ENCODE measurements around the gene TOMM7.

The TOMM7 gene

GRCh38 chr7:22865602-22865960 is 42.9 kb upstream of the TOMM7 start:
- DNase-seq (ENCODE audit: low spot score), result no peak
- TF ChIP-seq, protein P1, sequence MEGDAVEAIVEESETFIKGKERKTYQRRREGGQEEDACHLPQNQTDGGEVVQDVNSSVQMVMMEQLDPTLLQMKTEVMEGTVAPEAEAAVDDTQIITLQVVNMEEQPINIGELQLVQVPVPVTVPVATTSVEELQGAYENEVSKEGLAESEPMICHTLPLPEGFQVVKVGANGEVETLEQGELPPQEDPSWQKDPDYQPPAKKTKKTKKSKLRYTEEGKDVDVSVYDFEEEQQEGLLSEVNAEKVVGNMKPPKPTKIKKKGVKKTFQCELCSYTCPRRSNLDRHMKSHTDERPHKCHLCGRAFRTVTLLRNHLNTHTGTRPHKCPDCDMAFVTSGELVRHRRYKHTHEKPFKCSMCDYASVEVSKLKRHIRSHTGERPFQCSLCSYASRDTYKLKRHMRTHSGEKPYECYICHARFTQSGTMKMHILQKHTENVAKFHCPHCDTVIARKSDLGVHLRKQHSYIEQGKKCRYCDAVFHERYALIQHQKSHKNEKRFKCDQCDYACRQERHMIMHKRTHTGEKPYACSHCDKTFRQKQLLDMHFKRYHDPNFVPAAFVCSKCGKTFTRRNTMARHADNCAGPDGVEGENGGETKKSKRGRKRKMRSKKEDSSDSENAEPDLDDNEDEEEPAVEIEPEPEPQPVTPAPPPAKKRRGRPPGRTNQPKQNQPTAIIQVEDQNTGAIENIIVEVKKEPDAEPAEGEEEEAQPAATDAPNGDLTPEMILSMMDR (IDR thresholded peaks at IDR 0.05; ENCODE audit: borderline replicate concordance, control extremely low read depth, extremely low read depth, insufficient read depth, missing control alignments), result no peak
- in situ Hi-C loops (cut with MboI; ENCODE audit: low sequenced_read_pairs, unreplicated experiment), result no loop called here

- no peak for DNase-seq (ENCODE audit: low spot score)
- TF ChIP-seq, protein P1 (IDR thresholded peaks at IDR 0.05; ENCODE audit: borderline replicate concordance, control extremely low read depth, extremely low read depth, insufficient read depth, missing control alignments), result no peak
- in situ Hi-C loops (cut with MboI; ENCODE audit: low sequenced_read_pairs, unreplicated experiment), result no loop called here
These were observed 42.4 kb upstream of the TOMM7 start for GRCh38 chr7:22864855-22865601.

DNA sequence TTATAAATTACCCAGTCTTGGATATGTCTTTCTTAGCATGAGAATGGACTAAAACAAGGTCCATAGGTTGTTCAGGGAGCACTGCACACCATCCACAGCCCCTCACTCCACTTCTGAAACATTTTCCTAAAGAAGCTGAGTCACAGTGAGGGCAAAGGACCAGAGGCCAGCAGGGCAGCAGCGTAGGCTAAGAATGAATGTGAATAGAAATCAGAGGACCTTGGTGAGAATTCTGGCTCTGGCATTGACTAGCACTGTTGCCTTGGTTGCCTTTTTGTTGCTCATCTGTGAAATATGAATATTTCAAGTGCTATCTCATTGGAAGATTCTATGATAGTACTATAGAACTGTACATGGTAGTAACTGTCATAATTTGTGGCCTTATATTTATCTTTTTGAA is 41.7 kb upstream of the TOMM7 start:
- DNase-seq (ENCODE audit: low spot score), result no peak
- TF ChIP-seq, protein P1 (IDR thresholded peaks at IDR 0.05; ENCODE audit: borderline replicate concordance, control extremely low read depth, extremely low read depth, insufficient read depth, missing control alignments), result no peak
- in situ Hi-C loops (cut with MboI; ENCODE audit: low sequenced_read_pairs, unreplicated experiment), result no loop called here

DNA sequence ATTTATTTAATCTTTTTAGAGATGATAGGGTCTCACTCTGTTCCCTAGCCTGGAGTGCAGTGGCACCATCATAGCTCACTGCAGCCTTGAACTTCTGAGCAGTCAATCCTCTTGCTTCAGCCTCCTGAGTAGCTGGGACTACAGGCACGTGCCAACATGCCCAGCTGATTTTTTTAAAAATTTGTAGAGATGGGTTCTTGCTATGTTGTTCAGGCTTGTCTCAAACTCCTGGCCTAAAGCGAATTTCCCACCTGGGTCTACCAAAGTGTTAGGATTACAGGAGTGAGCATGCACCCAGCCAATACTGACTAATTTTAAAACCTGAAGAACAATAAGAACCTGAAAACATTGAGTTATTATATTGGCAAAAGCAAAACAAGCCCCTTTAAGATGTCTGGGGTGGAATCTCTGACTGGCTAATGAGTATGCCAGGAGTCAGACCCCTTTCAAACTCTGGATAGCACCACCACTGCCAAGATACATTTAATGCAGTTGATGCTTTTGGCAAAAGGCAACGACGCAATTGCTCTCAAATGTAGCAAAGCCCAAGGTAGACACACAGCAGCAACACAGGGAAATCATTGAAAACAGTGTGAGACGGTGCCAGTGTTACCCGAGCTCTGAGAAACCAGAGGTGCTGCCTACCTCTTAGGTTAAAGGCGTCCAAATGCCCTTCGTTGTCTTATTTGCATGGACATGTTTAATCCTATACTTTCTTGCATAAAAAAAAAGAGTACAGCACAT is 40.7 kb upstream of the TOMM7 start:
- TF ChIP-seq, protein P1 (IDR thresholded peaks at IDR 0.05; ENCODE audit: borderline replicate concordance, control extremely low read depth, extremely low read depth, insufficient read depth, missing control alignments), result no peak
- in situ Hi-C loops (cut with MboI; ENCODE audit: low sequenced_read_pairs, unreplicated experiment), result no loop called here
- no peak for DNase-seq (ENCODE audit: low spot score)

- TF ChIP-seq, protein P1 (IDR thresholded peaks at IDR 0.05; ENCODE audit: borderline replicate concordance, control extremely low read depth, extremely low read depth, insufficient read depth, missing control alignments), result no peak
- DNase-seq (ENCODE audit: low spot score), result no peak
- in situ Hi-C loops (cut with MboI; ENCODE audit: low sequenced_read_pairs, unreplicated experiment), result no loop called here
These were observed 38.9 kb upstream of the TOMM7 start for GRCh38 chr7:22861576-22861975.

GRCh38 chr7:22860784-22861482 is 38.3 kb upstream of the TOMM7 start:
- no peak for DNase-seq (ENCODE audit: low spot score)
- TF ChIP-seq, protein P1 (IDR thresholded peaks at IDR 0.05; ENCODE audit: borderline replicate concordance, control extremely low read depth, extremely low read depth, insufficient read depth, missing control alignments), result peak; percentile 21
- in situ Hi-C loops (cut with MboI; ENCODE audit: low sequenced_read_pairs, unreplicated experiment), result no loop called here
